Transverse colon (tissue), 3 donors: ENCODE data around the gene FOXP1.

ENCODE experiments used
- CTCF ChIP-seq, 5 experiments: fragments of 200-600 bp in 3 of 5; fragments of 450-650 bp in 2 of 5; sonication (generic) in 3 of 5; IDR thresholded peaks; 1 replicate in 2 of 5; 2 replicates in 3 of 5; pipeline ENCODE4 v1.5.1; 2016 to 2017; ENCODE audit warnings: antibody characterized with exemption in 5 of 5, inconsistent platforms in 3 of 5, mild to moderate bottlenecking in 2 of 5, moderate library complexity in 1 of 5
- EP300 ChIP-seq: sonication (generic); formaldehyde crosslinking; IDR thresholded peaks from one replicate; pipeline ENCODE4 v1.6.1; 2017; ENCODE audit warnings: antibody characterized with exemption, low read depth
- POLR2A ChIP-seq: fragments of 450-650 bp; IDR thresholded peaks from one replicate; pipeline ENCODE4 v1.6.1; 2016; ENCODE audit warnings: antibody characterized with exemption, mild to moderate bottlenecking, moderate library complexity

GRCh38 chr3:71611099-71611498 lies 27.6 kb upstream of the FOXP1 start:
- no peak for TF ChIP-seq CTCF (IDR thresholded peaks at IDR 0.05)
- no peak for TF ChIP-seq EP300
- TF ChIP-seq POLR2A: no peak
